Mesothelial cell of epicardium (in vitro differentiated cells): ENCODE results near the gene CCDC174. TPM values are rescaled to one million over a fixed set of nuclear protein-coding genes. Genes with fewer than 3 reads are reported as not detected.

ENCODE experiments used
- DNase-seq, 2 experiments: peaks; one replicate each; pipeline ENCODE4 v3.0.0; 2021; ENCODE audit warnings: low spot score in 2 of 2; ENCODE audit not compliant: unreplicated experiment in 2 of 2
- H3K27ac Mint-ChIP-seq: 2 replicates; pipeline ENCODE4 v1.8.0; 2021; ENCODE audit warnings: mixed read lengths
- H3K27me3 Mint-ChIP-seq: 2 replicates; pipeline ENCODE4 v1.8.0; 2021; ENCODE audit warnings: low read depth, mixed read lengths
- H3K36me3 Mint-ChIP-seq: 2 replicates; pipeline ENCODE4 v1.8.0; 2021; ENCODE audit warnings: mixed read lengths
- H3K4me1 Mint-ChIP-seq: 2 replicates; pipeline ENCODE4 v1.8.0; 2021; ENCODE audit warnings: mixed read lengths
- H3K4me3 Mint-ChIP-seq: 2 replicates; pipeline ENCODE4 v1.8.0; 2021; ENCODE audit warnings: mild to moderate bottlenecking, moderate library complexity, mixed read lengths
- H3K9me3 Mint-ChIP-seq: 2 replicates; pipeline ENCODE4 v1.8.0; 2021; ENCODE audit warnings: mixed read lengths
- total RNA-seq: library from RNA; stranded (reverse); gene quantifications from 3 replicates; pipeline ENCODE4 v1.2.1, GENCODE V29; 2021
- TF ChIP-seq, protein P1 (sequence below): fragments of 200-600 bp; sonication (generic); IDR thresholded peaks from one replicate; pipeline ENCODE4 v1.5.0; 2021; ENCODE audit warnings: antibody characterized with exemption; ENCODE audit not compliant: unreplicated experiment

Gene CCDC174
- total RNA-seq, 1 donor from 2014 or later, result 21.8 TPM

DNA sequence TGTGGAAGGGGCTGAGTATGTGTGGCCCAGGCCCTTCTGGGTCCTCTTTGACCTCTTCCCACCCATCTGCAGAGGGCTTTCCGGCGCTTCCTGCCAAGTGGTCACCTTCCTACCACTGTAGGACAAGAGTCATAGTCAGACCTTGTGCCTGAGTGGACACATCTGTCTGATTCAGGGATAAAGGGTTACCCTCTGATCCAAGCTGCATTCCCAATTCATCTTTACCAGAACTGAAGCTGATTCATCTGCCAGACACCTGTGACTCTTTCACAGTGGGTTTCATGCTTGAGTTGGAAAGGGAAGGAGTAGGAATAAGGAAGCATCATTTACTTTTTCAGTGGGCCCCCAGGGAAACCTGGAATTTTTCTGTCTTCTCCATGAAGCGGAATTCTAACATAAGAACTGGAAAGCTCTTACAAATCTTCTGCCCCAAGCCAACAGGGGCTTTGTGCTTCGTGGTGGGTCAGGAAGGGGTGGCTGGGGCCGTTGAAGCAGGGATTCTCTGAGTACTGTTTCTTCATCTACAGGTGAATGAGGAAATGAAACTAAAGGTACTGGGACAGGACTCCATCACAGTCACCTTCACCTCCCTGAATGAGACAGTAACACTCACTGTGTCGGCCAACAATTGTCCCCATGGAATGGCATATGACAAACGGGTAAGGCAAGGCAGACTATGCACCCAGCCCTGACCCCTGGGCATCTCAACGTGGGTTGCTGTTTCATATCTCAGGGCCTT, 69.7 kb downstream of the CCDC174 start:
- no peaks in the 10 kb centered on the region for H3K36me3 Mint-ChIP-seq
- H3K4me1 Mint-ChIP-seq, result peaks cover 12% of the 10 kb centered on the region
- TF ChIP-seq, protein P1, sequence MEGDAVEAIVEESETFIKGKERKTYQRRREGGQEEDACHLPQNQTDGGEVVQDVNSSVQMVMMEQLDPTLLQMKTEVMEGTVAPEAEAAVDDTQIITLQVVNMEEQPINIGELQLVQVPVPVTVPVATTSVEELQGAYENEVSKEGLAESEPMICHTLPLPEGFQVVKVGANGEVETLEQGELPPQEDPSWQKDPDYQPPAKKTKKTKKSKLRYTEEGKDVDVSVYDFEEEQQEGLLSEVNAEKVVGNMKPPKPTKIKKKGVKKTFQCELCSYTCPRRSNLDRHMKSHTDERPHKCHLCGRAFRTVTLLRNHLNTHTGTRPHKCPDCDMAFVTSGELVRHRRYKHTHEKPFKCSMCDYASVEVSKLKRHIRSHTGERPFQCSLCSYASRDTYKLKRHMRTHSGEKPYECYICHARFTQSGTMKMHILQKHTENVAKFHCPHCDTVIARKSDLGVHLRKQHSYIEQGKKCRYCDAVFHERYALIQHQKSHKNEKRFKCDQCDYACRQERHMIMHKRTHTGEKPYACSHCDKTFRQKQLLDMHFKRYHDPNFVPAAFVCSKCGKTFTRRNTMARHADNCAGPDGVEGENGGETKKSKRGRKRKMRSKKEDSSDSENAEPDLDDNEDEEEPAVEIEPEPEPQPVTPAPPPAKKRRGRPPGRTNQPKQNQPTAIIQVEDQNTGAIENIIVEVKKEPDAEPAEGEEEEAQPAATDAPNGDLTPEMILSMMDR, result no peak
- H3K27ac Mint-ChIP-seq, result no peak overlapping the region
- no peak for DNase-seq
- no peak overlapping the region for H3K4me3 Mint-ChIP-seq
- no peaks in the 10 kb centered on the region for H3K9me3 Mint-ChIP-seq
- peaks cover 34% of the 10 kb centered on the region for H3K27me3 Mint-ChIP-seq

Other genes starting within 250 kb of the CCDC174 start
- 19.3 to 21.2 TPM (median 20.0 TPM) in 3 replicates for gene SLC6A6, start 249.2 kb upstream of the CCDC174 start, total RNA-seq
- 1.0 to 1.1 TPM (median 1.0 TPM) in 3 replicates for gene GRIP2, start 111.4 kb upstream of the CCDC174 start, total RNA-seq
- 0.09 to 0.13 TPM (median 0.11 TPM) in 3 replicates for gene C3orf20, start 23.4 kb downstream of the CCDC174 start, total RNA-seq
- gene FGD5, start 167.2 kb downstream of the CCDC174 start, total RNA-seq, result 3.2 to 3.5 TPM (median 3.4 TPM) in 3 replicates